K562 (cell line): ENCODE measurements around the gene RORC. TPM values are rescaled to one million over a fixed set of nuclear protein-coding genes. Genes with fewer than 3 reads are reported as not detected.

Source experiments
- ATAC-seq: fragments of 200-7000 bp; cut with Tn5 transposase; 3 replicates; pipeline ENCODE4 v1.9.1; 2020; ENCODE audit warnings: moderate library complexity
- BruUV-seq: library from RNA; stranded (reverse); fragments of 400-500 nt; replicated peaks from 2 replicates; lab custom pipeline; 2021; lab: Mats Ljungman, UMichigan
- CTCF ChIA-PET: fragments of 300-600 bp; formaldehyde crosslinking; extraction: SDS; loops from one replicate; lab custom pipeline; 2021; ENCODE audit warnings: low intra/inter-chr PET ratio; lab: Yijun Ruan, JAX
- POLR2A ChIA-PET: fragments of 300-600, 350-650 bp; sonication (Branson Sonifier 250); formaldehyde crosslinking; extraction: SDS; loops from one replicate; lab custom pipeline; 2021; ENCODE audit warnings: antibody characterized with exemption, inconsistent platforms; lab: Yijun Ruan, JAX
- DNase-seq, 4 experiments: peaks; one replicate each; pipeline versions ENCODE4 v3.0.0 to v3.0.0-alpha.2; 2011 to 2018; ENCODE audit warnings: low spot score in 3 of 4, mixed read lengths in 3 of 4; ENCODE audit errors: extremely low read depth in 1 of 4
- FAIRE-seq: peaks from 2 replicates; lab custom pipeline; 2011; peaks lifted over from hg19 to GRCh38; lab: Jason Lieb, UNC
- H2AFZ ChIP-seq: 2 replicates; pipeline ENCODE4 v1.6.0; 2011; ENCODE audit warnings: low read depth, low read length, control low read depth, inconsistent platforms
- H3K27ac ChIP-seq: fragments of 200-600 bp; 3 replicates; pipeline ENCODE4 v1.8.0; 2011; ENCODE audit warnings: low read depth, mild to moderate bottlenecking, control low read depth, inconsistent platforms, low read length, moderate library complexity, mixed read lengths; ENCODE audit errors: extremely low read depth
- H3K27me3 ChIP-seq, 2 experiments: fragments of 300-600 bp in 1 of 2; 2 replicates in 1 of 2; 3 replicates in 1 of 2; pipeline versions ENCODE4 v1.6.0 to v1.8.0; 2011; ENCODE audit warnings: inconsistent platforms in 2 of 2, low read length in 2 of 2, mild to moderate bottlenecking in 1 of 2, mixed read lengths in 1 of 2, moderate library complexity in 1 of 2; ENCODE audit not compliant: control insufficient read depth in 2 of 2, insufficient read depth in 2 of 2
- H3K36me3 ChIP-seq: fragments of 300-600 bp; 3 replicates; pipeline ENCODE4 v1.8.0; 2011; ENCODE audit warnings: mild to moderate bottlenecking, low read length, inconsistent platforms; ENCODE audit not compliant: control insufficient read depth, insufficient read depth
- H3K4me1 ChIP-seq, 2 experiments: fragments of 200-600 bp in 1 of 2; replicated peaks in 1 of 2; 2 replicates in 1 of 2; 3 replicates in 1 of 2; pipeline versions ENCODE4 v1.5.1 to v1.8.0; 2011; ENCODE audit warnings: inconsistent platforms in 2 of 2, low read length in 2 of 2, mild to moderate bottlenecking in 1 of 2, mixed read lengths in 1 of 2, moderate library complexity in 1 of 2; ENCODE audit not compliant: control insufficient read depth in 2 of 2, insufficient read depth in 2 of 2
- H3K4me2 ChIP-seq: 2 replicates; pipeline ENCODE4 v1.6.1; 2011; ENCODE audit warnings: low read length, control low read depth, inconsistent platforms, mixed read lengths; ENCODE audit not compliant: insufficient read depth
- H3K4me3 ChIP-seq: fragments of 200-600 bp; sonication (generic), shearing (Covaris generic); 2 replicates; pipeline ENCODE4 v1.5.1; 2016; ENCODE audit warnings: control low read depth, inconsistent platforms
- H3K79me2 ChIP-seq: fragments of 200-600 bp; 3 replicates; pipeline ENCODE4 v1.8.0; 2011; ENCODE audit warnings: low read length, inconsistent platforms; ENCODE audit not compliant: control insufficient read depth, insufficient read depth
- H3K9ac ChIP-seq, 2 experiments: 2 replicates each; pipeline versions ENCODE4 v1.6.0 to v1.6.1; 2011; ENCODE audit warnings: low read depth in 2 of 2, low read length in 2 of 2, control low read depth in 1 of 2, inconsistent platforms in 1 of 2, mild to moderate bottlenecking in 1 of 2, mixed read lengths in 1 of 2; ENCODE audit not compliant: insufficient read depth in 1 of 2
- H3K9me1 ChIP-seq: one replicate; pipeline ENCODE4 v1.6.0; 2011; ENCODE audit warnings: inconsistent platforms, mild to moderate bottlenecking, low read length, moderate library complexity; ENCODE audit not compliant: control insufficient read depth, insufficient read depth
- H3K9me3 ChIP-seq: replicated peaks from 2 replicates; pipeline ENCODE4 v1.5.1; 2011; ENCODE audit warnings: low read depth, low read length, inconsistent platforms; ENCODE audit not compliant: control insufficient read depth, insufficient read depth
- H4K20me1 ChIP-seq: replicated peaks from 2 replicates; pipeline ENCODE4 v1.6.1; 2011; ENCODE audit warnings: low read length, inconsistent platforms, mixed read lengths; ENCODE audit not compliant: control insufficient read depth, insufficient read depth
- CBX2 ChIP-seq: fragments of 200-600 bp; sonication (generic); IDR thresholded peaks from one replicate; pipeline ENCODE4 v1.6.1; 2012; ENCODE audit warnings: mild to moderate bottlenecking, low read length, inconsistent platforms; ENCODE audit not compliant: insufficient read depth, poor library complexity, severe bottlenecking
- DACH1 ChIP-seq: fragments of 450-650 bp; IDR thresholded peaks from 2 replicates; pipeline ENCODE4 v1.6.1; 2018; ENCODE audit not compliant: partially characterized antibody
- FOXP4 ChIP-seq: sonication (generic); formaldehyde crosslinking; IDR thresholded peaks from 2 replicates; pipeline ENCODE4 v1.8.0; 2022; ENCODE audit warnings: mild to moderate bottlenecking, missing genetic modification reagents, borderline replicate concordance
- MYNN ChIP-seq, 2 experiments: sonication (generic); formaldehyde crosslinking in 1 of 2; IDR thresholded peaks; 2 replicates each; pipeline versions ENCODE4 v1.5.0 to v1.6.1; 2016 to 2020; ENCODE audit warnings: antibody characterized with exemption in 1 of 2, missing genetic modification reagents in 1 of 2
- SMARCA4 ChIP-seq: fragments of 450-650 bp; IDR thresholded peaks from 2 replicates; pipeline ENCODE4 v1.6.1; 2016
- THRAP3 ChIP-seq: fragments of 450-650 bp; IDR thresholded peaks from 2 replicates; pipeline ENCODE4 v1.6.1; 2016; ENCODE audit warnings: mild to moderate bottlenecking, inconsistent platforms, borderline replicate concordance
- ZBTB40 ChIP-seq, 2 experiments: fragments of 450-650 bp in 1 of 2; sonication (generic) in 1 of 2; formaldehyde crosslinking in 1 of 2; IDR thresholded peaks; 2 replicates each; pipeline versions ENCODE4 v1.7.1 to v1.9.0; 2016 to 2022; ENCODE audit warnings: inconsistent platforms in 1 of 2, mild to moderate bottlenecking in 1 of 2, missing genetic modification reagents in 1 of 2
- ZNF224 ChIP-seq: sonication (generic); formaldehyde crosslinking; IDR thresholded peaks from 2 replicates; pipeline ENCODE4 v1.8.0; 2022; ENCODE audit warnings: mild to moderate bottlenecking, missing genetic modification reagents
- ZNF449 ChIP-seq: fragments of 250-450 bp; sonication (Bioruptor Pico); IDR thresholded peaks from 2 replicates; pipeline ENCODE4 v1.8.0; 2022; ENCODE audit warnings: moderate library complexity, mild to moderate bottlenecking, inconsistent platforms
- WGBS: fragments of 100-300 bp; shearing (Covaris generic); methylation state at CpG from one replicate; pipeline ENCODE4 v1.1.6; 2016; ENCODE audit warnings: low coverage, mixed read lengths; ENCODE audit not compliant: insufficient coverage; ENCODE audit errors: missing lambda C conversion rate; 5-methylcytosine and 5-hydroxymethylcytosine counted together
- in situ Hi-C: fragments of 300-500 bp; cut with MboI; formaldehyde crosslinking; loops from 4 replicates; pipeline ENCODE4 v1.15.0; 2018; ENCODE audit warnings: inconsistent platforms, mixed read lengths
- intact Hi-C: fragments of 100-400 bp; cut with micrococcal nuclease; formaldehyde crosslinking; loops from 2 replicates; pipeline ENCODE4 v1.14.2; 2022
- polyA plus RNA-seq, 8 experiments: library from polyadenylated mRNA; depleted of rRNA in 4 of 8; stranded (reverse) in 5 of 8; unstranded in 3 of 8; fragments of >200 nt; fragmentation: Nextera tagmentation in 2 of 8; fragmentation: Illumina TruSeq in 1 of 8; extraction: Ambion mirVana in 2 of 8; extraction: Trizol in 1 of 8; gene quantifications; 2 replicates each; pipeline versions ENCODE4 v1.2.1 to v1.2.3, GENCODE V29; 2011 to 2014; ENCODE audit warnings: inconsistent platforms in 1 of 8, missing spikeins in 1 of 8
- total RNA-seq, 7 experiments: library from RNA; depleted of rRNA in 6 of 7; stranded (reverse); fragments of >200 nt in 6 of 7; fragmentation: Illumina TruSeq in 2 of 7; extraction: Trizol in 2 of 7; gene quantifications; 2 replicates each; pipeline versions ENCODE4 v1.2.1 to v1.2.3, GENCODE V29; 2011 to 2021; ENCODE audit warnings: low replicate concordance in 1 of 7

RORC gene
- total and polyA plus RNA-seq, 9 of the 15 experiments (the other 6 are each of a cell fraction or from before 2014, with no cell fraction given) = not detected

DNA sequence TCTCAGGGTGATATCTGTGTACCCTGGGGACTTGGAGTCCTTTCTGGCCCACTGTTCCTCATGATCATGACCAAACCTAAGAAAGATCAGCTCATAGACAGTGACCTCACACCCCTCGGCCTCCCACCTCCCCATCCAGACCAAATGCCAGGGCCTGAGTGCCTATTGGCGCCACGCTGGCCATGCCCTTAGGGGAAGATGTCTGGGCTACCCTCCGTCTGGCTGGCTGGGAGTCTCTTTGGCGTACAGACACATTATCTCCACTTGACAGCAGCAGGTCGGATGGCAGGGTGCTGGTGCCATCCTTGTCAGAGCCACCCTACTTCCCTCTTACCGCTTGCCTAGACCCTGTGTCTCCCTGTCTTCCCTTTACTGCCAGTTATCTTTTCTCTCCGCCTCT is 8.4 kb downstream of the RORC start:
- H3K27me3 ChIP-seq = peaks cover 35 to 68% of the 10 kb centered on the region in 2 experiments; a peak in 4 of 5 replicates
- TF ChIP-seq FOXP4 (CRISPR knock-in tag) = no peak
- no peak for TF ChIP-seq THRAP3
- TF ChIP-seq ZBTB40 (IDR thresholded peaks at IDR 0.05) = no peak
- no peak for TF ChIP-seq ZBTB40 (CRISPR knock-in tag; IDR thresholded peaks at IDR 0.05)
- no peak for TF ChIP-seq MYNN (IDR thresholded peaks at IDR 0.05)
- TF ChIP-seq MYNN (CRISPR knock-in tag; IDR thresholded peaks at IDR 0.05) = no peak
- no peak for TF ChIP-seq ZNF449 (CRISPR knock-in tag)
- TF ChIP-seq CBX2 = no peak
- no peak for TF ChIP-seq ZNF224
- TF ChIP-seq DACH1 = no peak
- TF ChIP-seq SMARCA4 = no peak
- H3K79me2 ChIP-seq = no peaks in the 10 kb centered on the region
- no peaks in the 10 kb centered on the region for H3K9me1 ChIP-seq
- H3K27ac ChIP-seq = no peak overlapping the region
- DNase-seq (no peak), ATAC-seq (no peak), FAIRE-seq (no peak)
- H3K4me2 ChIP-seq = no peak overlapping the region
- no peaks in the 10 kb centered on the region for H3K36me3 ChIP-seq
- no peaks in the 10 kb centered on the region for H3K9me3 ChIP-seq
- H3K9ac ChIP-seq = no peak overlapping the region
- H3K4me3 ChIP-seq = no peak overlapping the region
- ChIA-PET POLR2A (interaction anchor here (1.7 kb wide), 1 partner anchor 12 kb away, joined by 7 read pairs; no protein-coding TSS in a partner anchor), CTCF (no interaction called here)
- 3% methylated on average over 6 of the region's 8 CpGs for WGBS
- peaks cover 7% of the 10 kb centered on the region; the same call in 1 of the 2 replicates for H4K20me1 ChIP-seq
- H3K4me1 ChIP-seq = peaks cover 3 to 6% of the 10 kb centered on the region in 2 experiments; a peak in 4 of 5 replicates
- intact Hi-C loops = no loop called here
- no peak overlapping the region for H2AFZ ChIP-seq
- in situ Hi-C loops = no loop called here
- BruUV-seq = no TSS peak
